Measurements from ENCODE around the gene MYO19. TPM values are rescaled to one million over a fixed set of nuclear protein-coding genes. Genes with fewer than 3 reads are reported as not detected.

The MYO19 gene
- total and polyA plus RNA-seq, 9 of the 15 experiments (the other 6 are each of a cell fraction or from before 2014, with no cell fraction given), result 21.6 to 176 (median 129) TPM

DNA sequence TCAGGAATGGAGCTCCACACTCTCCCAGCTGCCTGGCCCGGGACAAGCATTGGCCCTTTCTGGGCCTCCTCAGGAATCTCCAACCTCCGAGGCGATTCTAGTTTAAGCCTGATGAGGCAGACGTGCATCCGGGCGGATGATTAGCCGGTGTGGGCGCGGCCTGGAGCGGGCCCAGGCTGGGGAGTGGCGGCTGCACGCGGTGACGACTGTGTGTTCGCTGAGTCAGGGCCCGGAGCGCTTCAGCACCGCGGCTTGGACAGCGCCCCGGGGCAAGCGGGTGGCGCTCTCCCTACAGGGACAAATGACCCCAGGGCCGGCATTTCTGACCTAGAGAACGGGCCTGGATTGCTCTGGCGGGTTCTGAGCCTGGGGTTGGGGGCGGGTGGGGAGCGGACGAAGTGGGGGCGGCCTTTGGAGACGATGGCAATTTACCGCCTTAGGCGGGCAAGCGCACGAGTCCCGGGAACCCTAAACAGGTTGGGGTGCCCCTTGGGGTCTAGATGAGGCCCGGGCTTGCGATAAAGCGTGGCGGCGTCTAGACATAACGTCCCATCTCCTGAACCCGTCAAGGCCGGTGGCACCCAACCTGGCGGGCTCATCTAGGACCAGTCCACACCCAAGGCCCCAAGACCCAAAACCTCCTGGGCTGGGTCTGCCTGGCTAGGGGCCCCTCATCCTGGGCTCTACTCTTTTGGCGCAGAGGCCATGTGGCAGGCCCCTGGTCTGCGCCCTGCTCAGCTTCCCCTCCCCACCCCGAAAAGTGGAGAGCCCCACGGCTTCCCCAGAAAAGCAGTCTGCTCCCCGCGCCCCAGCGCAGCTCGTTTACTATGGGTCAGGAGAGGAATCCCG is 70.5 kb downstream of the MYO19 start (continued):
- no peak for TF ChIP-seq MGA (IDR thresholded peaks at IDR 0.05)
- TF ChIP-seq KLF16 (IDR thresholded peaks at IDR 0.05), result no peak
- no peak for TF ChIP-seq NR2C2 (CRISPR knock-in tag; IDR thresholded peaks at IDR 0.05)
- TF ChIP-seq NR2C2 (tag; IDR thresholded peaks at IDR 0.05), result no peak
- TF ChIP-seq PHF8 (IDR thresholded peaks at IDR 0.05; ENCODE audit: borderline replicate concordance, low read length), result no peak
- TF ChIP-seq MEF2A (IDR thresholded peaks at IDR 0.05; ENCODE audit: control insufficient read depth, low read depth, low read length), result no peak
- no peak for TF ChIP-seq CBX2 (IDR thresholded peaks at IDR 0.05; ENCODE audit: insufficient read depth, low read length, poor library complexity, severe bottlenecking)
- TF ChIP-seq, protein P1, sequence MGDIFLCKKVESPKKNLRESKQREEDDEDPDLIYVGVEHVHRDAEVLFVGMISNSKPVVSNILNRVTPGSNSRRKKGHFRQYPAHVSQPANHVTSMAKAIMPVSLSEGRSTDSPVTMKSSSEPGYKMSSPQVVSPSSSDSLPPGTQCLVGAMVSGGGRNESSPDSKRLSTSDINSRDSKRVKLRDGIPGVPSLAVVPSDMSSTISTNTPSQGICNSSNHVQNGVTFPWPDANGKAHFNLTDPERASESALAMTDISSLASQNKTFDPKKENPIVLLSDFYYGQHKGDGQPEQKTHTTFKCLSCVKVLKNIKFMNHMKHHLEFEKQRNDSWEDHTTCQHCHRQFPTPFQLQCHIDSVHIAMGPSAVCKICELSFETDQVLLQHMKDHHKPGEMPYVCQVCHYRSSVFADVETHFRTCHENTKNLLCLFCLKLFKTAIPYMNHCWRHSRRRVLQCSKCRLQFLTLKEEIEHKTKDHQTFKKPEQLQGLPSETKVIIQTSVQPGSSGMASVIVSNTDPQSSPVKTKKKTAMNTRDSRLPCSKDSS (IDR thresholded peaks at IDR 0.05; ENCODE audit: low read depth, partially characterized antibody), result no peak
- TF ChIP-seq PRPF4 (IDR thresholded peaks at IDR 0.05; ENCODE audit: insufficient read depth, low read depth, low read length, poor library complexity, severe bottlenecking), result no peak
- TF ChIP-seq RFX1 (IDR thresholded peaks at IDR 0.05), result no peak
- no peak for TF ChIP-seq ZNF384 (IDR thresholded peaks at IDR 0.05; ENCODE audit: low read depth, low read length)
- TF ChIP-seq ZNF197 (CRISPR knock-in tag; IDR thresholded peaks at IDR 0.05; ENCODE audit: low read depth), result 0 out of 2 replicates have a peak, but pooled peaks have one; percentile 64
- TF ChIP-seq ETV5 (CRISPR knock-in tag; IDR thresholded peaks at IDR 0.05; ENCODE audit: low read depth), result peak; percentile 50; the same call in 1 of the 2 replicates
- no peak for TF ChIP-seq ZBTB7A (IDR thresholded peaks at IDR 0.05; ENCODE audit: borderline replicate concordance, control insufficient read depth, low read depth, low read length)

All from K562 (cell line).